Stomach (tissue), 9 donors: Measurements from ENCODE around the gene RSBN1. TPM values are rescaled to one million over a fixed set of nuclear protein-coding genes. Genes with fewer than 3 reads are reported as not detected.

Experiments used
- DNase-seq, 2 donors: peaks; one replicate each; pipeline versions ENCODE4 v3.0.0 to v3.0.0-alpha.2; 2013 to 2019
- H3K27ac ChIP-seq, 5 donors: fragments of 200-600 bp in 4 of 5; sonication (generic) in 4 of 5; one replicate each; pipeline ENCODE4 v1.5.1; 2013 to 2019; ENCODE audit warnings: mild to moderate bottlenecking in 1 of 5, moderate library complexity in 1 of 5
- H3K27me3 ChIP-seq, 3 donors: fragments of 200-600 bp; sonication (generic); one replicate each; pipeline ENCODE4 v1.5.1; 2017 to 2019; ENCODE audit warnings: mixed run types in 1 of 3
- H3K36me3 ChIP-seq, 4 donors: fragments of 200-600 bp; sonication (generic); 1 replicate in 3 of 4; 2 replicates in 1 of 4; pipeline ENCODE4 v1.5.1; 2016 to 2019
- H3K4me1 ChIP-seq, 4 donors: fragments of 200-600 bp; sonication (generic); one replicate each; pipeline ENCODE4 v1.5.1; 2016 to 2019
- H3K4me3 ChIP-seq, 4 donors: fragments of 200-600 bp; sonication (generic) in 3 of 4; one replicate each; pipeline ENCODE4 v1.5.1; 2016 to 2019; ENCODE audit warnings: mild to moderate bottlenecking in 1 of 4
- H3K9me3 ChIP-seq, 4 donors: fragments of 200-600 bp; sonication (generic); one replicate each; pipeline ENCODE4 v1.5.1; 2016 to 2019
- EP300 ChIP-seq: sonication (generic); formaldehyde crosslinking; IDR thresholded peaks from one replicate; pipeline ENCODE4 v1.6.1; 2017; ENCODE audit warnings: antibody characterized with exemption
- POLR2A ChIP-seq, 4 donors: fragments of 450-650 bp; IDR thresholded peaks; one replicate each; pipeline ENCODE4 v1.6.1; 2016; ENCODE audit warnings: antibody characterized with exemption in 4 of 4, control low read depth in 2 of 4, mild to moderate bottlenecking in 1 of 4, moderate library complexity in 1 of 4
- POLR2AphosphoS5 ChIP-seq, 3 donors: sonication (generic); formaldehyde crosslinking; IDR thresholded peaks; one replicate each; pipeline ENCODE4 v1.6.1; 2016; ENCODE audit warnings: antibody characterized with exemption in 3 of 3
- WGBS, 5 donors: extraction: QIAGEN DNeasy Blood & Tissue Kit in 3 of 5; methylation state at CpG; one replicate each; pipeline versions ENCODE4 v1.1.5 to v1.1.7; 2013 to 2018; 5-methylcytosine and 5-hydroxymethylcytosine counted together
- intact Hi-C: fragments of 100-400 bp; cut with DNase I; formaldehyde crosslinking; loops from one replicate; pipeline ENCODE4 v1.15.1; 2023; ENCODE audit warnings: low total_unique reads
- polyA plus RNA-seq, 3 donors: library from polyadenylated mRNA; stranded (reverse); fragments of 200-250 nt; gene quantifications; one replicate each; pipeline ENCODE4 v1.2.3, GENCODE V29; 2013
- total RNA-seq, 5 donors: library from RNA; depleted of rRNA; stranded (reverse); fragments of >200 nt; gene quantifications; one replicate each; pipeline versions ENCODE4 v1.1.0 to v1.2.3, GENCODE V29; 2014 to 2016
- TF ChIP-seq, protein P1 (sequence below), 7 experiments: fragments of 450-650 bp in 4 of 7; fragments of 200-600 bp in 3 of 7; sonication (generic) in 3 of 7; IDR thresholded peaks; one replicate each; pipeline ENCODE4 v1.5.1; 2016 to 2019; ENCODE audit warnings: antibody characterized with exemption in 7 of 7, control low read depth in 2 of 7, mild to moderate bottlenecking in 1 of 7
- donor health status: healthy with polysubstance abuse.
- donor health status: Bipolar disorder and iron deficiency.
- donor health status: healthy.

The RSBN1 gene
- total and polyA plus RNA-seq, 8 donors, result 2.8 to 58.9 (median 12.6) TPM

DNA sequence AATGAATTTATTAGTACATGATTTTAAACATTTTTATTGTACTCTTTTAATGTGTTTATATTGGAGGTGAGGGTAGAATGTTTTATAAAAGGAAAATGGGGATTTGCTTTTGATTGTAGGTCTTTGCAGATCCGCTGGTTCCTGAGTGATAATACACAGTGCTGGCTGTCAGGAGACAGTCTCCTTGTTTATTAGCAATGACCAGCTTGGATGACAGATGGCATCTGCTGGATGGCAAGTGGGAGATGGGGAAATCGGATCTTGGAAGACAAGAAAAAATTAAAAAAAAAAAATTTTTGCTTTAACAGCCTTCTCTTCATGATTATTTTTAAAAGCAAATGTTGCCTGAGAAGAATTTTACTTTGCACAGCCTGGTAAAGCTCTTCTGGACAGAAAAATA, 48.6 kb downstream of the RSBN1 start:
- WGBS, 5 donors, result 84 to 95% (median 93%) methylated on average over 2 of the region's 2 CpGs
- H3K4me1 ChIP-seq, result peaks cover 0 to 10% (median 8%) of the 10 kb centered on the region in 4 donors

DNA sequence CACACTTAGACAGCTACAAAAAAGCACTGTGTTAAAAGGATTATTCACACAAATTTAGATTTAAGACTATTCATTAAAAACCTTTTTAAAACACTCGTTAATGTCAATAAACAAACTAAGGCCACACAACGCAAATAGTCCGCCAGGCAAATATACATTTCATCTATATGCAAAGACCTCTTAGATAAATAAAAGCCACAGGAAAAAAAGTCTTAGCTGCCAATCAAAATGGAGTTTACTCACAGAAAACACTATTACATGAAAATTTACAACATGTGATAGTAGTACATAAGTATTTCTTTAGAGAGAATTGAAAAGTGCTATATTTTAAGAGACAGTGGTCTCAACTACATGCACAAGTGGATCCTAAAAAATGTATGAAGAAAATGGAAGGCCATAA, 50.3 kb downstream of the RSBN1 start:
- peaks cover 4 to 34% (median 26%) of the 10 kb centered on the region in 4 donors for H3K36me3 ChIP-seq
- H3K4me3 ChIP-seq, result no peak overlapping the region
- WGBS, 5 donors, result 44 to 76% (median 64%) methylated on average over 3 of the region's 3 CpGs
- no peaks in the 10 kb centered on the region for H3K27me3 ChIP-seq
- intact Hi-C loops, result no loop called here
- TF ChIP-seq POLR2AphosphoS5 (IDR thresholded peaks at IDR 0.05) (no peak), POLR2A (IDR thresholded peaks at IDR 0.05) (no peak), EP300 (no peak)
- TF ChIP-seq, protein P1, sequence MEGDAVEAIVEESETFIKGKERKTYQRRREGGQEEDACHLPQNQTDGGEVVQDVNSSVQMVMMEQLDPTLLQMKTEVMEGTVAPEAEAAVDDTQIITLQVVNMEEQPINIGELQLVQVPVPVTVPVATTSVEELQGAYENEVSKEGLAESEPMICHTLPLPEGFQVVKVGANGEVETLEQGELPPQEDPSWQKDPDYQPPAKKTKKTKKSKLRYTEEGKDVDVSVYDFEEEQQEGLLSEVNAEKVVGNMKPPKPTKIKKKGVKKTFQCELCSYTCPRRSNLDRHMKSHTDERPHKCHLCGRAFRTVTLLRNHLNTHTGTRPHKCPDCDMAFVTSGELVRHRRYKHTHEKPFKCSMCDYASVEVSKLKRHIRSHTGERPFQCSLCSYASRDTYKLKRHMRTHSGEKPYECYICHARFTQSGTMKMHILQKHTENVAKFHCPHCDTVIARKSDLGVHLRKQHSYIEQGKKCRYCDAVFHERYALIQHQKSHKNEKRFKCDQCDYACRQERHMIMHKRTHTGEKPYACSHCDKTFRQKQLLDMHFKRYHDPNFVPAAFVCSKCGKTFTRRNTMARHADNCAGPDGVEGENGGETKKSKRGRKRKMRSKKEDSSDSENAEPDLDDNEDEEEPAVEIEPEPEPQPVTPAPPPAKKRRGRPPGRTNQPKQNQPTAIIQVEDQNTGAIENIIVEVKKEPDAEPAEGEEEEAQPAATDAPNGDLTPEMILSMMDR (IDR thresholded peaks at IDR 0.05), result no peak
- DNase-seq, result no peak
- no peak overlapping the region for H3K27ac ChIP-seq
- H3K9me3 ChIP-seq, result no peaks in the 10 kb centered on the region
- peaks cover 0 to 20% (median 16%) of the 10 kb centered on the region in 4 donors for H3K4me1 ChIP-seq

More for the DNA sequence above, 48.6 kb downstream of the RSBN1 start:
- no peak for DNase-seq
- intact Hi-C loops, result no loop called here
- peaks cover 8 to 48% (median 41%) of the 10 kb centered on the region in 4 donors for H3K36me3 ChIP-seq
- no peak overlapping the region for H3K4me3 ChIP-seq
- no peaks in the 10 kb centered on the region for H3K27me3 ChIP-seq
- no peak overlapping the region for H3K27ac ChIP-seq
- no peaks in the 10 kb centered on the region for H3K9me3 ChIP-seq
- TF ChIP-seq, protein P1 (IDR thresholded peaks at IDR 0.05), result no peak
- TF ChIP-seq POLR2AphosphoS5 (IDR thresholded peaks at IDR 0.05) (no peak), EP300 (no peak), POLR2A (IDR thresholded peaks at IDR 0.05) (no peak)

DNA sequence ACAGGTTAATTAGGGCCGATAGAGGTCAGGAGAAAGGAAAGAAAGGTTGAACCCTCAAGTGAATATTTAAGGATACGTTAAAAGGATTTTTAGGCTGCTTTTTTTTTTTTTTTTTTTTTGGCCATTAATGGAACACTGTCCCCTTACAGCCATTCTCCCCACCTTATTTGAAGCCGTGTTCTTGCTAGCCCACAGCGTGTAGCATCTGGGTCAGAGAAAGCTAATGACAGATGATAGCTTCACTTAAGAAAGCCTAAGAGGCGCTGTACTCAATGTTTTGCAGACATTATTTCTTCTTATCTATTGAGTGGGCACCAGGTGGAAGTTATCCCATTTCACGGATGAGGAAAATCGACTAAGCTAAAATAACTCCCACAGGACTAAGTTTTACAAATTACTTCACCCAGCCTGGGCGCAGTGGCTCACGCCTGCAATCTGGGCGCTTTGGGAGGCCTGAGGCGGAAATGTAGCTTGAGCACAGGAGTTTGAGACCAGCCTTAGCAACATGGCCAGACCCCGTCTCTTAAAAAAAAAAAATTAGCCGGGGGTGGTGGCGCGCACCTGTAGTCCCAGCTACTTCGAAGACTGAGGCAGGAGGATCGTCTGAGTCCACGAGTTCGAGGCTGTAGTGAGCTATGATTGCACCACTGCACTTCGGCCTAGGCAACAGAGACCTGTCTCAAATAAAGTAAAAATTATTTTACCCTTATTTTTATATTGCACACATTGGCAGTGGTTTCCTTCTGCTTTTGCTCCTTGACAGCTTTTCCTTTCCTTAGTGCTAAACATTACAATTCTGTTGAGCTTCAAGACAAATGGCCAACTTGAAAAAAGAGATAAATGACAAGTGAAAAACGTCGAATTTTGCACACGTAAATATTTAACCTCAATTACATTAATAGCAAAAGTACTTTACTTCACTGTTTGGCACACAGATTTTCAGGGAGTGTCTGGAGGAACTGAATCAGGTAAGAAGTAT, 51.9 kb downstream of the RSBN1 start:
- Histone ChIP-seq H3K27ac (peak overlapping the region; percentile 93 to 98 (median 95)), H3K4me3 (peak overlapping the region; percentile 73 to 93 (median 86)), H3K27me3 (no peaks in the 10 kb centered on the region), H3K9me3 (no peaks in the 10 kb centered on the region), H3K36me3 (peaks cover 0 to 19% (median 11%) of the 10 kb centered on the region in 4 donors), H3K4me1 (peaks cover 4 to 36% (median 20%) of the 10 kb centered on the region in 4 donors)
- intact Hi-C loops, result no loop called here
- peak in 1 of 2 donors; percentile 10 for DNase-seq
- no peak for TF ChIP-seq POLR2A (IDR thresholded peaks at IDR 0.05)
- TF ChIP-seq EP300, result no peak
- WGBS, 5 donors, result 69 to 74% (median 72%) methylated on average over 23 of the region's 23 CpGs

DNA sequence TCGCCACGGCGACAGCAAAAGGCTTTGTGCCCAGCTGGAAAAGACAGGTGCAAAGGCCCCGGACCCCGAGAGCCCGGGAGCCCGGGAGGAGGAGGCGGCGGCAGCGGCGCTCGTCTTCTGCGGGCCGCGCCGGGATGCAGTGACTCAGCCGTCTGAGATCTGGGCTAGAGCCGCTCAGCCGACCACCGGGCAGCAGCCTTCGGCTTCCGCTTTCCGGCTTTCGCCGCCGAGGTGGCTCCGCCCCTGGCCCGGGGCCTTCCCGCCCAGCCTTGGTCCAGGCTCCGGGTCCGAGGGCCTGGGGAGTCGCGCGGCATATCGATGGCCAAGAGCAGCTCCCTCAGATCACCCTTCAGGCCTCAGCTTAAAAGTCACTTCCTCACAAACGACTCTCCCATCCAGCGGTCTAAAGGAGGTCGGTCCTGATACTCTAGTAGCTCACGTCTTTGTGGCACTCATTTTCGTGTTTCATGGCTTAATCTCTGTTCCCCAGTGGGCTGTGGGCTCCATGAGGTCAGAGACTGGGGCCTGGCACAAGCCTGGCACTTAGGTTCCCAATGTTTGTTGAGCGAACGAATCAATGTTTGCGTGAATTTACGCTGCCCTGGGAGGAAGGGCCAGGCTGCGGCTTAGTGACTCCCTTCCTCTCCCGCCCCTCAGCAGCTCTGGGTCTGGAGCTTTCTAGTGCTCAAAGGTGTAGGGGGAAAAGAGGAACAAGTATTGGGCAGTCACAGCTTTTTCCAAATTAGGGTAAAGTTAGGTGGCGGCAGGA, 52.8 kb downstream of the RSBN1 start, which contains the start of gene PHTF1:
Gene PHTF1, minus strand, starts transcription at position 154 of the 769 bp plus-strand sequence. CDS start 783 bp downstream, outside the sequence.
- Histone ChIP-seq H3K27ac (peak within 1 kb of the TSS; percentile 93 to 98 (median 95)), H3K4me1 (peaks cover 4 to 39% (median 20%) of the 10 kb centered on the region in 4 donors), H3K4me3 (peak within 1 kb of the TSS; percentile 73 to 93 (median 86)), H3K36me3 (peaks cover 0 to 11% (median 2%) of the 10 kb centered on the region in 4 donors), H3K27me3 (no peaks in the 10 kb centered on the region), H3K9me3 (no peaks in the 10 kb centered on the region)
- DNase-seq, result peak; percentile 72 to 91
- intact Hi-C loops, result no loop called here
- TF ChIP-seq POLR2A (IDR thresholded peaks at IDR 0.05), result peak in 1 of 4 donors; percentile 39
- TF ChIP-seq POLR2AphosphoS5 (IDR thresholded peaks at IDR 0.05), result peak in 2 of 3 donors; percentile 68 to 71
- TF ChIP-seq, protein P1 (IDR thresholded peaks at IDR 0.05), result no peak
- 0 to 2% (median 1%) methylated on average over 22 to 47 of the region's 47 CpGs for WGBS, 5 donors
